ENCODE measurements around the gene P3H2.

P3H2 gene

GRCh38 chr3:190101320-190102011 is 19.2 kb downstream of the P3H2 start:
- Histone ChIP-seq H3K27ac (no peak overlapping the region), H3K27me3 (peaks cover 8% of the 10 kb centered on the region), H3K4me3 (ENCODE audit: low read depth in 1 of 2, low read length in 1 of 2) (no peak overlapping the region), H3K9me3 (no peaks in the 10 kb centered on the region), H3K36me3 (no peaks in the 10 kb centered on the region), H3K4me1 (ENCODE audit: control insufficient read depth in 1 of 2, insufficient read depth in 1 of 2, low read depth in 1 of 2, low read length in 1 of 2) (no peaks in the 10 kb centered on the region)
- no peak for TF ChIP-seq CTCF (IDR thresholded peaks at IDR 0.05)

- no peak for TF ChIP-seq CTCF (IDR thresholded peaks at IDR 0.05)
- peaks cover 8% of the 10 kb centered on the region for H3K27me3 ChIP-seq
- H3K36me3 ChIP-seq, result no peaks in the 10 kb centered on the region
- H3K4me1 ChIP-seq (ENCODE audit: control insufficient read depth in 1 of 2, insufficient read depth in 1 of 2, low read depth in 1 of 2, low read length in 1 of 2), result no peaks in the 10 kb centered on the region
- no peak overlapping the region for H3K4me3 ChIP-seq (ENCODE audit: low read depth in 1 of 2, low read length in 1 of 2)
- H3K27ac ChIP-seq, result no peak overlapping the region
- H3K9me3 ChIP-seq, result no peaks in the 10 kb centered on the region
Measured at GRCh38 chr3:190099099-190099498, 21.6 kb downstream of the P3H2 start.

- Histone ChIP-seq H3K9me3 (no peaks in the 10 kb centered on the region), H3K27me3 (peaks cover 8% of the 10 kb centered on the region), H3K27ac (no peak overlapping the region), H3K4me1 (ENCODE audit: control insufficient read depth in 1 of 2, insufficient read depth in 1 of 2, low read depth in 1 of 2, low read length in 1 of 2) (no peaks in the 10 kb centered on the region), H3K4me3 (ENCODE audit: low read depth in 1 of 2, low read length in 1 of 2) (no peak overlapping the region), H3K36me3 (no peaks in the 10 kb centered on the region)
- no peak for TF ChIP-seq CTCF (IDR thresholded peaks at IDR 0.05)
Measured at GRCh38 chr3:190097617-190098016, 23.1 kb downstream of the P3H2 start.

GRCh38 chr3:190097025-190097424 is 23.7 kb downstream of the P3H2 start:
- peaks cover 7% of the 10 kb centered on the region for H3K27me3 ChIP-seq
- TF ChIP-seq CTCF (IDR thresholded peaks at IDR 0.05), result no peak
- H3K4me1 ChIP-seq (ENCODE audit: control insufficient read depth in 1 of 2, insufficient read depth in 1 of 2, low read depth in 1 of 2, low read length in 1 of 2), result no peaks in the 10 kb centered on the region
- H3K9me3 ChIP-seq, result no peaks in the 10 kb centered on the region
- no peak overlapping the region for H3K4me3 ChIP-seq (ENCODE audit: low read depth in 1 of 2, low read length in 1 of 2)
- H3K36me3 ChIP-seq, result no peaks in the 10 kb centered on the region
- H3K27ac ChIP-seq, result no peak overlapping the region

GRCh38 chr3:190096345-190096744 is 24.4 kb downstream of the P3H2 start:
- no peak overlapping the region for H3K4me3 ChIP-seq (ENCODE audit: low read depth in 1 of 2, low read length in 1 of 2)
- H3K36me3 ChIP-seq, result no peaks in the 10 kb centered on the region
- no peak overlapping the region for H3K27ac ChIP-seq
- H3K27me3 ChIP-seq, result no peaks in the 10 kb centered on the region
- H3K9me3 ChIP-seq, result no peaks in the 10 kb centered on the region
- H3K4me1 ChIP-seq (ENCODE audit: control insufficient read depth in 1 of 2, insufficient read depth in 1 of 2, low read depth in 1 of 2, low read length in 1 of 2), result no peaks in the 10 kb centered on the region
- TF ChIP-seq CTCF (IDR thresholded peaks at IDR 0.05), result no peak

Data from neutrophil (primary cell).